Kidney tubule cell (primary cell): Measurements from ENCODE around the gene HSPH1.

Experiments used
- DNase-seq: peaks from one replicate; pipeline ENCODE4 v3.0.0-alpha.2; 2018; ENCODE audit warnings: low spot score

HSPH1 gene

DNA sequence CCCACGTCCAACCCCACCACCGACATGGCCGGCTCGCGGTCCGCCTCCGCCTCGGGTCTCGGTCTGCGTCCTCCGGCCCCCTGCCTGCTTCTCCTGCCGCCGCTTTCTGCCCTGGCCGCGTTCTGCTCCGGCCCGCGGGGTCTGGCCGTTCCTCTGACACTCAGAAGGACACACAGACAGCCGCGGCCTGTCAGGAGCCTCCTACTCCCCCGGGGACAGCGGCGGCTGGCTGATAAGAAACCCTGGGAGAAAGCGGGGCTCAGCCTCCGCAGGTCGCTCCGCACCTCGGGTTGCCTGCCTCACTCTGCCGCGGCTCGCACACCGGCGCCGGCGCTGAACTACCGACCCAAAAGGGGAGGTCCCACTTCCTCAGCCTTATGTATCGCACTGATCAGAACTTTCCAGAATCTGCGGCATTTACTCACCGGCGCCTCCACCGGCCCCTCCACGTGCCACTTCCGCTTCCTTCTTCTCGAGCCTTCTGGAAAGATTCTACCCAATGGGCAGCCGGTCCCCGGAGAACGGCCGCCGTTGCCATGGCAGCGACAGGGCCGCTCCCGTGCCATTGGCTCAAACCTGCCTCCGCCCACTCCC, at the start of gene HSPH1:
Gene HSPH1 (minus strand): TSS at position 348 of the 594 bp plus-strand sequence. CDS start 322 bp downstream, at position 26.
- DNase-seq = peak; percentile 99

DNA sequence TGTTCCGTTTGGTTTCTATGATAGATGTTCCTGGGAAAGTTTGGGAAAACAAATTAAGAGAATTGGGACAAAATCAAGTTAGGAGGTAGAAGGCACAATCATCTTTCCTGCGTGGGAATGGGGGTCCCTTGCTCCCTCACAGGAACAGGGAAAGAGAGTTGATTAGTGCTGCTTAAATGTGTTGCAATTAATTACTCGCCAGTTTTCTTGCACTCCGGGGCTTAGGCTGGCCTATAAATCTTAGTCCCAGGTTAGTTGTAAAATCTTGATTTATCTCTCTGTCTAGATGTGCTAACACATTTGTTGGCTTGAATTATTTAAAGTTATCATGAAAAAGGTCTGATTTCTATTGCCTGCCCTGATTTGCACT, 48.1 kb upstream of the HSPH1 start:
- no peak for DNase-seq

DNA sequence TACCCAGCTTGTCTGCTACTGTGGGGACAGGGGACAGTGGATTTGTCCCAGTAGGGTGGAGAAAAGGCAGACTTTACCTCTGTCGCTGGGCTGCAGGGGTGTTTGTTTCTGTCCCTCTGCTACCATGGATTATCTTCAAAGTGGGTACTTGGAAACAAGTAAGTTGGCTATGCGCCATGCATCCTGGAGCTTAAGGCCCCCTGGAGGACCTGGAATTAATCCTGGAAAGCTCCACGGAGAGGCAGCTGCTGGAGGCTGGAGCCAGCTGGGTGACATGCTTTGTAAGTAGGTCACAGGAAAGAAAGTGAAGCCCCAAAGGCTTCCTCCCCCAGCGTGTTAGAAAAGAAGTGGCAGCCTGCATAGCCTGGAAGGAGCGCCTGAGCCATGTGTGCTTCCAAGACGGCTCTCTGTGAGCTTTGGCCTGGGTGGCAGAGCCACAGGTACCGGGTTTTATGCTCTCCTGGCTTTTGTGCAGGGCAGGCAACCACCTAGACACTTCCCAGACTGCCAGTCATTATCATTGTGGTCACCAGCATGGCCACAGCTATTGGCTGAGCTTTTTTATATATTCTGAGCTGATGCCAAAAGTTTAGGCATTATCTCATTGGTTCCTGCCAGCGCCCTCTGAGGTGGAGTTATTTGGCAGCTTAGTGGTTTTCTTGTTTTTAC, 47.6 kb upstream of the HSPH1 start:
- peak; percentile 43 for DNase-seq

DNA sequence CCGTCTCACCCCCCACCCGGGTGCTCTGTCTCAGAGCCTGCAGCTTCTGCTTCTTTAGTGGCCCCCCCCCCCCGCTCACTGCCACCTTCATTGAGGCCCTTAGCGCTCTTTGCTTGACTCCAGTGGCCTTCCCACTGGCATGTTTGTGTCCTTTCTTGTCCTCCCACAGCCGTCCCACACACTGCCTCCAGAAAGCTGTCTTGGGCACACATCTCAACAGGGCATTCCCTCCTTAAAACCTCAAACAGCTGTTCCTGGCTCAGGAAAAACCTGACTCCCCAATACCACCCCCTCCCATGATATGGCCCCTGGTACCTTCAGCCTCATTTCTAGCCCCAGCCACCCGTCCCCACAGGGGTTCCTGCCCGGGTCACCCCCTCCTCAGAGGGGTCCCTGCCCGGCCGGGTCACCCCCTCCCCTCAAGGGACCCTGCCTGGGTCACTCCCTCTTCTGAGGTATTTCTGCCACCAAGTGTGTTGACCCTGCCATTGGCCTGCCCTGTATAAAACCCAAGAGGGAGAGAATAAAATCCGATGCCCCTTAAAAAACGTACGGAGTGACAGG, 46.9 kb upstream of the HSPH1 start:
- no peak for DNase-seq

DNA sequence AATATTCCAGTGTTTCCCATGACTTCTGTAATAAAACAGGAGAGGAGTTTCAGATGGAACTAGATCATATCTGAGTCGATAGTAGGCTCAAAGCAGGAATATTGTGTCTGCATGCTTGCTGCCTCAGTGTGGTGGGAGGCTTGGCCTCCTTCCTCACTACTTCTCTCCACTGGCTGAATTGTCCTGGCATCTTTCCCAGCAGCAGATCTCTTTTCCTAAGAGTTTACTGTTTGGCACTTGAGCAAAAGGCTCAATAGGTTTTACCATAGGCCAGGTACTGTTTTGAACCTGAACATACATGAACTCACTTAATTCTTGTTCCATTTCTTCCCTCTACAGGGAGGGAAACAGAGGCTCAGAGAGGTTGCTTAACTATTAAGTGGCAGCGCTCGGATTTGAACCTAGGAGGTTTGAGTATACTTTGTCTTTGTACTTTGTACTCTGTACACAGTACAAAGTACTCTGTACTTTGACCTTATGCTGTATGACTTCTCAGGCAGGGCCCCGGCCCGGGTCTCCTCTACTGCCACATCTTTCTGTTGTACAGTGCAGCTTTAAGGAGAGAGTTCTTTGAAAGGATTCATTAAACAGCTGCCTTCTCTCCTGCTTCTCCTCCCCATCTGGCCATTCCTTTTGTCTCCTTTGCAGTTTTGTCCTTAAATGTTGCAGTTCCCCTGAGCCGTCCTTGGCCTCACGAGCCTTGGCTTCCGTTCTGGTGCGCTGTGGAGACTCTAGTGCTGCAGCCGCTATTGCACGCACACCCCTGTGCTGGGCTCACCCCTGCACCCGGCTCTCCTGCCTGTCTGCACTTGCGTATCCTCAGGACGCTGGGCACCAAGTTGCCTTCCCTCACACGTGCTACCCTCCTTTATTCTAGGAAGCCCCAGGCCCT, 46.2 kb upstream of the HSPH1 start:
- no peak for DNase-seq

DNA sequence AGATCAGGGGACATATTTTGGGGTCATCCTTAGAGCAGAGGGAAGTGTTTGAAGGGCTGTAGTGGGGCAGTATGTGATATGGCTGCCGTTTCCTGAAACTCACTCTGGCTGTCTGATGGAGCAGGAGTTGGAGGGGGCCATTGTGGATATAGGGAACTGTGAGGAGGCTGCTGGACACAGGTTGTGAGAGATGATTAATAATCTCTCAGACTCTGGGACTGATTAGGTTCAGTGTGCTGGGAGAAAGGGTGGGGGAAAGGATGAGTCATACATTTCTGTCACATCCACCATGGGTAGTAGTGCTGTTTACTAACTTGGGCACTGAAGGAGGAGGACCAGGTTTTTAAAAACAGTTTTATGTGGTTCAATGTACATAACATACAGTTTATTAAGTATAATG, 42.9 kb upstream of the HSPH1 start:
- DNase-seq = peak; percentile 82

DNA sequence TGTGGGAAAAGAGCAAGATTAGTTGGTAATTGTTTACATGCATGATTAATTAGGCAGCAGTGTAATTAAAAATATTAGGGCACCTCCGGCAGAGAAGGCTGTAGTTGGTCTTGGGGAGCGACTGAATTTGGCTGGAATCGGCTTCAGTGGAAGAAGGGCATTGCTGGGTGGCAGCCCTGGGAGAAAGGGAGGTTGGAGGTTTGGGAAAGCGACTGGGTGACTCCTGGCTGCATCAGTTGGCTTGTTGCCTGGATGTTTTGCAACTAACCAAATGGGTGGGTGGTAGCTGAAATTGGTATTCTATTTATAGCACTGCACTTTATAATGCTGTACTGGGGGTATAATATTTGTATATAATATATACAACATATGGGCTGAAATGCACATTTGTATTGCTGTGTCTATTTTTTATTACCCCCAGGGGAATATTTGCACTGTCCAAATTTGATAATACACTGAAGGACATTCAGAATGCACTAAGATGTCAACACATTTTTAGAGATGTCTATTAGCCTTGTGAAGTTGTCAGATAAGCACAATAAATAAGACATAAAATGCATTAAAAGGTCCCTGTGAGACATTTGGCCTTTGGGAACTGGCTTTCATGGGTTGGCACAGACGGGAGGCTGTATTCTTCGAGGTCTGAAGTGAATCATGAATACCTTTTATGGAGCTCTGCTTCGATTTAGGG, 39.8 kb upstream of the HSPH1 start:
- DNase-seq = peak; percentile 39

DNA sequence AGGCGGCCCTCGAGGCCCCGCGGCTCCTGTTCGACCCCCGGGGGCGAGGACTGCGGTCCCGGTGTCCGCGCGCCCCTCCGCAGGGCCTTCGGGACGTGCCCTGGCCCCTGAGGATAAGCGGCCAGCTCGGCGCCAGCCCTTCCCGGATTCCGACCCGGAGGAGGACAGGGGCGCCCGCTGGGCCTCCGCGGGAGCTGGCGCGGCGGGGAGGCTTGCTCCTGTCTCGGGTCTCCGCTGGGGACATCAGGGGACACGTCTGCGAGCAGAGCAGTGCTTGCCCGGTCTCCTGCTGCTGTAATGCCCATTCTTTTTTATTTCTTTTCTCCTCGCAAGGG, 38.9 kb upstream of the HSPH1 start:
- DNase-seq = peak; percentile 56

DNA sequence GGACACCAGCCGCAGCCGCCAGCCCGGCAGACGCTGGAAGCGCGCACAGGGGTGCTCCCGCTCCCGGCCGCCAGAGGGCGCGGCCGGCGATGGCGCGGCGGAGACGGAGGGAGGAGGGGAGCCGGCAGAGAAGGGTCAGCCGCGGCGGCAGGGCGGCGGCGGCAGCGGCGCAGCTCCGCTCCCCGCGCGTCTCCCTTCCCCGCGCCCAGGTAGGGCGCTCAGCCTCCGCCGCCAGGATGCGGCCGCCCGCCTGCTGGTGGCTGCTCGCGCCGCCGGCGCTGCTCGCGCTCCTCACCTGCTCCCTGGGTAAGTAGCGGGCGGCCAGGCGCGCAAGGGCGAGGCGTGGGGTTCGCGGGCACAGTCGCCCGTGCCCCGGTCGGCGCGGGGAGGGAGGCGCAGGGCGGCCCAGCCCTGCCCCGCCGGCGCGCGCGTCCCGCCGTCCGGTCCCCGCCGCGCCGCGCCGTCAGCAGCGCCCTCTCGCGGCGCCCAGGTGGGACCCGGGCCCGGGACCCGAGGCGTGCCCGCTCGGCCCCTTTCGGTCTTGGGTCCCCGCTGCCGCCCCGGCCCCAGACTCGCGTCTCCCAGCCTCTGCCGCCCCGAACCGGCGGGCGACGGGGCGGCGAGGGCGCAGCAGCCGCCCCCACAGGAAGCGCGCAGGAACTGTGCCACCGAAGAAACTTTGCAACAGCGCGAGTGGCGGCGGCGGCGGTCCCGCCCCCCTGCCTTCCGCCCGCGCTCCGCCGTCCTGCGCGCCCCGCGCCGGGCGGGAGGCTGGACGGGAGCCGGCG, 38.3 kb upstream of the HSPH1 start, which contains the start of gene B3GLCT:
Gene B3GLCT (plus strand): TSS at position 127 of the 788 bp plus-strand sequence. CDS start 110 bp downstream, at position 237.
- peak; percentile 86 for DNase-seq

DNA sequence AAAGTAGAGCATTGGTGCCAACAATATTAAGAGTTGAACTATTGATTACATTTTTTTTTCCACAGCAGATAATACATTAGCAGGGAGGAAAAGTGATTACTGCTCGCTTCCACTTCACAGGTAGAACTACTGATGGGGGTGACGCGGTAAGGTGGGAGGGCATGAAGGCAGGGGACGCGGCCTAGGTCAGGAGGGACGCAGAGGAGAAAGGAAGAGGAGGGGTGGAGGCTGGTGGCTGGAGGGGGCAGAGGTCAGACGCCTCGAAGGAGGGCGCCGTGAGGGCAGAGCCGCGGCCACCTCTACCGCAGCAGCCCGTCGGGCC, 37.8 kb upstream of the HSPH1 start:
- DNase-seq = no peak

DNA sequence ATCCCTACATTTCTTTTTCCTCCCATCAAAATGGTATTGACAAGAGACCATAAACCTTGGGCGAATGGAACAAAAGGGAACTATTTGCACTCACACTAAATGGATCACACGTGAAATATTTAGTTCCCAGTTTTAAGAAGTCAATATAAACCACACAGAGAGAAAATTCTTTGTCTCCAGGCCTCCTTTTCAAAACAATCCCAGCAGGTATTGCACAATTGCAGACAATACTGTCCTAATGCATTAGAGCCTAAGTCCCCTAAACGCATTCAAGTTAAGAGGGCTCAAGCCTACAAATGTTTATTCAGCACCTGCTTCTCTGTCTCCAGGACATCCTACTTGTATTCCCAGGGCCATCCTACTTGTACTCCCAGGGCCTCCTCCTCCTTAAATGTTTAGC, 36.8 kb upstream of the HSPH1 start:
- DNase-seq = no peak

DNA sequence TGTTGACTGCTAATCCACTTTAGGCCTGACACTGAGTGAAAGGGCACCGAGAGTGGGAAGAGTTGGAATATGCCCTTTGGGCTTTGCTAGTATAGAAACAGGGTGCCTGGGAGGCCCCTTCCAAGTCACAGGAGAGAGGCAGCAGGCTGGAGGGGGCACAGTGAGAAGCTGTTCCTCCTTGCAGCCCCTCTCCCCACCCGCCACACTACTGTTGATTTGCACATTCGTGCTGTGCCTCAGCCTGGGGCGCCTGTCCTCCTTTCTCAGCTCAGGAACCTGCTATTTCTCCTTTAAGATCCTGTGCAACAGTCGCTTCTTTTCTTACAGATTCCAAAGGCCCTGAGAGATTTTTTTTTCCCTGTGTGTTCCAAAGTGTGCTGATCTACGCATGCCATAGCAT, 35.3 kb upstream of the HSPH1 start:
- no peak for DNase-seq

DNA sequence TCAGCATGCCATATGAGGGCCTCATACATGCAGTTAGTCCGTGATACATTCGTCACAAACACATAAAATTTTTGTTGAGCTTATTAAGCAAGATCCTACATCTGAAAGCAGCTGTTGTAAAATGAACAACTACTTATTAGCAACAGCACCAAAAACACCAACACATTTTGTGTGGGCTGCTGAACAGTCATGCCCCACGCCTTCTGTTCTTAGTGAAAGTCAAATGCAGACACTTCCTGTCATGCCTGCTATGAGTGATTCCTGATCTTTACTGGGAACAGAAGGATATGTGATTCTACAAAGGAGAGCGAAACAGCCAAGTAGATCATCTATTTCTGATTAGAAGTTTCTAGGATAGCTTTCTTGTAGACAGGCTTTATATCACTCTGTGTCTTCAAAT, 33.9 kb upstream of the HSPH1 start:
- no peak for DNase-seq

DNA sequence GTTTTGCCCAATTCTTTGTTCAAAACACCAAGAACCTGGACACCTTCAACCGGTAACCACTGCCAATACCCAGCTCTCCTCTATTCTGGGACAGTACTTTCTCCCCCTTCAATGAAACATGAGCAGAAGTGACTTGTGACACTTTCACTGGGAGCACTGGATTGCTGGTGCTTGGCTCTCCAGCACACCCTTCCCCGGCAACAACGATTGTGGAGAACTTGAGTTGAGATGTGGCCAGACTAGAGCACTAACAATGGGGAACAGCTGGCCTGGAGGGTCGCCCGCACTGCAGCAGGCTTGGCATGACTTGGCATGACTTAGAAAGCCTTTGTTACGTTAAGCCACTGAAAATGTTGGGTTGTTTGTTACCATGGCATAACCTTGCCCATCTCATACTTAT, 30.6 kb upstream of the HSPH1 start:
- DNase-seq = no peak

DNA sequence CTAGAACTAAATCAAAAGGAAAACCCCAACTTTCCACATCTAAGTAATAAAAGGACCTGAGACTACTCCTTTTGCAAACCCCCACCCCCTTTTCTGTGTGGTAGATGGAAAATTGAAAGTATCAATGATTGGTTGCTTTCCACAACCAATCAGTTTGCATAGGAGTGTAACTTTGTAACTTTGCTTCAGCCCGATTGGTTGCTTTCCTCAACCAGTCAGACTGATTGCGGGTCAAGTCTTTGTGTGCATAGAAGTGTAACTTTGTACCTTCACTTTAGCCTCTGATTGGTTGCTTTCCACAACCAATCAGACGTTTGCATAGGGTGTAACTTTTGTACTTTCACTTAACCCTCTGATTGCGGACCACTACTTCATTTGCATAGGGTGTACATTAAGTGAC, 30.0 kb upstream of the HSPH1 start:
- DNase-seq = no peak

DNA sequence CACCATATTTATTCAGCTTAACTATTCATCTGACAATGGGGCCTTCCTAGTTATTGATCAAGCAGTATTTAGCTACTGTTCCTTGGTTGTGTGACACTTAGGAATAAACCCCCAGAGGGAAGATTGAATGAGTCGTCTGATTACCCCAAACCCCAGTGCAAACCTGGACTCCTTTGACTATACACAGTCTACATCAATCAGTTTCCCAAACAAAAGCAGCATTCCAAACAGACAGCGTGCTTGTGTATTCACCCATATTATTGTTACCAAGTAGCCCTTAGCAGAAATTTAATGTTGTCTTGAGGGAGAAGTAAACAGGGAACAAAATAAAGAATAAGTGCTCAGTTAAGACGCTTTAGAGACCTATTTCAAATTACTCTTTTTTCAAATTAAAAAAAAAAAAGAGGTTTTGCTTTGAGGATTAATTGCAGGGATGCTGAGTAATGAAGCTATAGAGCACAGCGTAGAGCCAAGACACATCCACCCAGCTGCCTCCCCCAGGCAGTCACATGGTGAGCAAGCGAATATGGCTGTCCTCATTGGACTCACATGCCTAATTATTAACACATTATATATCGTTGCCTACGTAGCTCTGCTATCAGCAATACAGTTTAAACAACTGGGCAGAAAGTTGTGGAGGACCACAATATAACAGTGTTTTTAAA, 23.4 kb upstream of the HSPH1 start:
- DNase-seq = no peak

DNA sequence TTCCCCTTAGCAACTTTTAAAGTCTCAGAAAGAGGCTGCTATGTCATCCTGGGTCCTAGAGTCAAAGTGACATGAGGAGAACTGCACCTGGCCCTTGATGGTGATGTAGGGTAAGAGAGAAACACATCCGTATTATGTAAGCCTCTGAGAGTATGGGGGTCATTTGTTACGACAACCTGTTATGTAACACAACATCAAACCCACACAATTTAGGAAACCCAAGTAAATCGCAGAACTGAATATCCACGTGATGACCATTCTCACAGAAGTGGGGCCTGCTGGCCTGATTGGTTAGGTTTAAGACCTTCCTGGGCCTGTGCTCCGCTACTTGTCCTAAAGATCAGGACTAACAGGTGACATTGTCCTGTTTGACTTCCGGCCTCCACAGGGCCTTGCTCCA, 22.7 kb upstream of the HSPH1 start:
- no peak for DNase-seq

DNA sequence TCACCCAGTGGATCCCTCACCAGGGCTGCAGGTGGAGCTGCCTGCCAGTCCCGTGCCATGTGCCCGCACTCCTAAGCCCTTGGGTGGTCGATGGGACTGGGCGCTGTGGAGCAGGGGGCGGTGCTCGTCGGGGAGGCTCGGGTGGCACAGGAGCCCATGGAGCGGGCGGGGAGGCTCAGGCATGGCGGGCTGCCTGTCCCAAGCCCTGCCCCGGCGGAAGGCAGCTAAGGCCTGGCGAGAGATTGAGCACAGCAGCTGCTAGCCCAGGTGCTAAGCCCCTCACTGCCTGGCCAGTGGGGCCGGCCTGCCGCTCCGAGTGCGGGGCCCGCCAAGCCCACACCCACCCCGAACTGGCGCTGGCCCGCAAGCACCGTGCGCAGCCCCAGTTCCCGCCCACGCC, 21.3 kb upstream of the HSPH1 start:
- DNase-seq = no peak

DNA sequence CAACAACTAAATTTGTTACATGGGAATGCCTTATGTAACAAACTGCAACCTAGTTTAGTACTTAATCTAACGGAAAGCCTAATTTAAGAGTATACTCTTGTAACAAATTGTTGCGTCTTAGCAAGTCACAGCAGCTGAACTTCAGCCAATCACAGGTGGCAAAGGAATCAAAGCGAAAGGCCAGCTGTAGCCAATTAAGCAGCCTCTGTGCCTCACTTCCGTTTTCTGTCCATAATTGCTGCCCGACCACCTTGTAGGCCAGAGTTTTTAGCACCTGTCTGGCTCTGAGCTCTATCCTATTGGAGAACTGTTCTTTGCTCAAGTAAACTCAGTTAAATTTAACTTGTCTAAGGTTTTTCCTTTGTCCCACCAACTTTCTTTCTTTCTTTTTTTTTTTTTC, 18.1 kb upstream of the HSPH1 start:
- no peak for DNase-seq

DNA sequence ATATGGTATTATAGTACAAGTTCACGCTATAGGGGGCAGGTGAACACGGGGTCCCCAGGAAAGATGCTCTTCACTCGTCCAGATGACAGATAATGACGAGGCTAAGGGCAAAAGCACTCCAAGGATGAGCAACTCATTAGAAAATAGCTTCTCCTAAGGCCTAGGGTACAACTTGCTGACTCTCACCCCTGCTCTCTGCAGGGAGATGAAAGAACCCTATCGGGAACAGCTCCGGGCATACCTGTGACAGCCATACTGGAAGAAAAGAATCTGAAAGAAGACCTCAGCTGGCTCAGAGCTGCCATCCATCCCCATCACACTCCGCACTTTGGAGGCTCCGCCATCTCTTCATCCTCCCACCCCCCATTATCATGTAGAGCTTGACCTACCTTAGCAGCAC, 17.5 kb upstream of the HSPH1 start:
- no peak for DNase-seq
